Stomach (tissue), 4 donors: ENCODE data around the gene MTR.

Experiments
- POLR2A ChIP-seq, 4 donors: fragments of 450-650 bp; IDR thresholded peaks; one replicate each; pipeline ENCODE4 v1.6.1; 2016; ENCODE audit warnings: antibody characterized with exemption in 4 of 4, control low read depth in 2 of 4, mild to moderate bottlenecking in 1 of 4, moderate library complexity in 1 of 4
- POLR2AphosphoS5 ChIP-seq, 3 donors: sonication (generic); formaldehyde crosslinking; IDR thresholded peaks; one replicate each; pipeline ENCODE4 v1.6.1; 2016; ENCODE audit warnings: antibody characterized with exemption in 3 of 3
- TF ChIP-seq, protein P1 (sequence below), 7 experiments: fragments of 450-650 bp in 4 of 7; fragments of 200-600 bp in 3 of 7; sonication (generic) in 3 of 7; IDR thresholded peaks; one replicate each; pipeline ENCODE4 v1.5.1; 2016 to 2019; ENCODE audit warnings: antibody characterized with exemption in 7 of 7, control low read depth in 2 of 7, mild to moderate bottlenecking in 1 of 7

DNA sequence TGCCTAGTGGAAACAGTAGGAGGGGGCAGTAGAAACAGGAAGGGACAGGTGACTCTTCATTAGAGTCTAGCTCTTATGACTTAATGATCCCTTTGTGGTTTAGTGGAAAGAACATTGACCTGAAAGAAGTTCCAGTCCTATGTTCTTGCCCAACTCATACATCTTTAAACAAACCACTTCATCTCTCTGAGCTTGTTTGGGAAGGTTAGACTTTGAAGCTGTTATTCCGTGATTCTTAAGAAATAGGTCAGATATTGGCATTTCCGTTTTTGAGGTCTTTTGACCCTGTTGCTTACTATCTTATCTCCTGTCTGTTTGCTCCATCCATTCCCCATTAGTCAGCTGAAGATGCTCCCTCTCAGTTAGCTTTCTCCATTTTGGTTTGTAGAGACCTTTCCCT is 38.5 kb downstream of the MTR start:
- TF ChIP-seq, protein P1, sequence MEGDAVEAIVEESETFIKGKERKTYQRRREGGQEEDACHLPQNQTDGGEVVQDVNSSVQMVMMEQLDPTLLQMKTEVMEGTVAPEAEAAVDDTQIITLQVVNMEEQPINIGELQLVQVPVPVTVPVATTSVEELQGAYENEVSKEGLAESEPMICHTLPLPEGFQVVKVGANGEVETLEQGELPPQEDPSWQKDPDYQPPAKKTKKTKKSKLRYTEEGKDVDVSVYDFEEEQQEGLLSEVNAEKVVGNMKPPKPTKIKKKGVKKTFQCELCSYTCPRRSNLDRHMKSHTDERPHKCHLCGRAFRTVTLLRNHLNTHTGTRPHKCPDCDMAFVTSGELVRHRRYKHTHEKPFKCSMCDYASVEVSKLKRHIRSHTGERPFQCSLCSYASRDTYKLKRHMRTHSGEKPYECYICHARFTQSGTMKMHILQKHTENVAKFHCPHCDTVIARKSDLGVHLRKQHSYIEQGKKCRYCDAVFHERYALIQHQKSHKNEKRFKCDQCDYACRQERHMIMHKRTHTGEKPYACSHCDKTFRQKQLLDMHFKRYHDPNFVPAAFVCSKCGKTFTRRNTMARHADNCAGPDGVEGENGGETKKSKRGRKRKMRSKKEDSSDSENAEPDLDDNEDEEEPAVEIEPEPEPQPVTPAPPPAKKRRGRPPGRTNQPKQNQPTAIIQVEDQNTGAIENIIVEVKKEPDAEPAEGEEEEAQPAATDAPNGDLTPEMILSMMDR (IDR thresholded peaks at IDR 0.05) = no peak
- TF ChIP-seq POLR2AphosphoS5 (IDR thresholded peaks at IDR 0.05) (no peak), POLR2A (IDR thresholded peaks at IDR 0.05) (no peak)
